KMS-11 (cell line): ENCODE data around the gene ALX3.
A peak's percentile ranks its signal among the peaks of the same experiment; 100 is the strongest.

Experiments
- H2AFZ ChIP-seq: fragments of 200-600 bp; sonication (generic); 2 replicates; pipeline ENCODE4 v1.6.1; 2016; ENCODE audit warnings: antibody characterized with exemption, mixed run types, low read depth
- H3K27ac ChIP-seq: fragments of 200-600 bp; sonication (generic); 2 replicates; pipeline ENCODE4 v1.6.1; 2016; ENCODE audit warnings: mild to moderate bottlenecking, mixed run types
- H3K27me3 ChIP-seq: fragments of 200-600 bp; sonication (generic); 2 replicates; pipeline ENCODE4 v1.6.1; 2017; ENCODE audit warnings: mild to moderate bottlenecking, low read depth, mixed run types, moderate library complexity; ENCODE audit not compliant: insufficient read depth
- H3K36me3 ChIP-seq: fragments of 200-600 bp; sonication (generic); 2 replicates; pipeline ENCODE4 v1.6.1; 2017; ENCODE audit warnings: mild to moderate bottlenecking, mixed run types; ENCODE audit not compliant: insufficient read depth
- H3K4me1 ChIP-seq: fragments of 200-600 bp; sonication (generic); 2 replicates; pipeline ENCODE4 v1.6.1; 2016; ENCODE audit warnings: mild to moderate bottlenecking, low read depth, mixed run types; ENCODE audit not compliant: poor library complexity, severe bottlenecking
- H3K4me2 ChIP-seq: fragments of 200-600 bp; sonication (generic); 2 replicates; pipeline ENCODE4 v1.7.0; 2016; ENCODE audit warnings: mild to moderate bottlenecking, mixed run types
- H3K4me3 ChIP-seq: fragments of 200-600 bp; sonication (generic); IDR thresholded peaks from 2 replicates; pipeline ENCODE4 v1.6.1; 2017; ENCODE audit warnings: low read depth, low read length, mixed read lengths; ENCODE audit not compliant: insufficient read depth
- H3K79me2 ChIP-seq: fragments of 200-600 bp; sonication (generic); 2 replicates; pipeline ENCODE4 v1.6.1; 2016; ENCODE audit warnings: low read depth, mixed run types; ENCODE audit not compliant: insufficient read depth
- H3K9ac ChIP-seq: fragments of 200-600 bp; sonication (generic); 2 replicates; pipeline ENCODE4 v1.6.1; 2016; ENCODE audit warnings: mild to moderate bottlenecking, mixed run types
- H4K20me1 ChIP-seq: fragments of 200-600 bp; sonication (generic); 2 replicates; pipeline ENCODE4 v1.6.1; 2016; ENCODE audit warnings: mild to moderate bottlenecking, mixed run types; ENCODE audit not compliant: insufficient read depth
- TF ChIP-seq, protein P1 (sequence below): fragments of 200-600 bp; sonication (generic); conservative IDR thresholded peaks from 2 replicates; pipeline ENCODE4 v1.6.1; 2017; ENCODE audit warnings: low read depth, mild to moderate bottlenecking, antibody characterized with exemption, low read length, moderate library complexity, mixed read lengths

Gene ALX3

DNA sequence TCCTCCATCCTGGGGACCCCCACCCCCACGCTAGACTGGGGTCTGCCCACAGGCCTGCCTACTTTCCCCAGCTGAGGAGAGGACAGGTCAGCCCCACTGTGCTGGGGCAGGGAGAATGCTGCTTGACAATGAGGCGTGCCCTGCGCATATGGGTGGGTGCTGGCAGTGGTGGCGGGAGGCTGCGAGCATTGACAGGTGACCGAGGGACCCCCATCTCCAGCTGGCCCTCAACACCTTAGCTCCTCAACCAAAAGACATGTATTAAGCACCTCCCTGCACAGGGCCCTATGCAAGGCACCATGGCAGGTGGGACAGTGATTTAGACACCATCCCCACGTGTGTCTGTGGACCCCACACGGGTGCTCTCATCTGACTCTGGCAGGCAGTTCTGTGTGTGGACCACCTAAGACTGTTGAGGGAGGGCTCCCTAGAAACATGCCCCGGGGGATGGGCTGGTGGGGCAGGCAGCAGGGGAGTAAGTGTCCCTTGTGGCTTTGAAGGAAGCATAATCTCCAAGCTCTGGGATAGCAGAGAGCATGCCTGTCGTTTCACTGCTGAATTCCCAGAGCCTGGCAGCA lies 18.4 kb upstream of the ALX3 start:
- H3K27me3 ChIP-seq: peaks cover 18% of the 10 kb centered on the region; the same call in 1 of the 2 replicates

DNA sequence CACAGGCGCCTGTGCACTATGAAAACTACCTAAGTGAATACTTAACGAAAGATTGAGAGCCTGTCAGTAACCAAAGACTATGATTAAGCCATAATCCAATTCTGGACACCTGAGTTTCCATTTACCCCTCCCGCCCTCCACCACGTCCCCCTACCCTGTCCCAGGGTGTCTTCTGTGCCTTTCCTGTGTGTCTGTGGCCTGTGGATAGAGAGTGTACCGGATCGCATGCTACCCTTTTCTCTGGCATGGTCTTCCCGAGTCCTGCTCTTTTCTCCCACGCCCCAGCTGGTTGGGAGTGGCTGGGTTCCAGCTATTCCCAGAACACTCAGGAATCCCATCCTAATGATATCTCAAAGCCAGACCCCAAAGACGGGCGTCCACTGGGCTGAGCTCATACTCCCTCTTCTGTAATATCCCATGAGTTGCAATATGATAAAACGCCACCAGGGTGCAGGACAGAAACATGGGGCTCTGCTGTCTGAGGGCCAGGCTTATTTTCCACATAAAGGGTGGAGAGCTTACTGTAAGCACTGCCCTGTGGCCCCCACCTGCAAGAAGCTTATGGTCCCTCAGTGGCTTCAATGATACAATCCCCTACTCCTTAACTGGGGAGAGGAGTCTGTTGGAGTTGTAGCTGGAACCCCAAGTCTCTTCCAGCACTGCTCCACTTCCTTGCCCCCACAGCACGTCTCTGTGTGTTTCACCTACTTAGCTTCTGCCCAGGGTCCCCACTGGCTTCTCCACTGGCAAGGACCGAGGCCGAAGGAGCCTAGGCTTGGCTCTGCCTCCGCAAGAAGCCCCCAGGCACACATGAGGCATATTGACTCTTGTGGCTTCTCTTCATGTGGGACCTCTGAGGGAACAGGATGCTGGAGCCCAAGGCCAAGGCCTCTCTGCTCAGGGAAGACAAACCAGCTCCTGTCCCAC lies 17.6 kb upstream of the ALX3 start:
- Histone ChIP-seq H3K79me2 (no peaks in the 10 kb centered on the region), H3K27ac (no peak overlapping the region), H3K36me3 (no peaks in the 10 kb centered on the region), H4K20me1 (no peaks in the 10 kb centered on the region), H3K27me3 (peaks cover 18% of the 10 kb centered on the region; the same call in 1 of the 2 replicates), H3K4me2 (no peak overlapping the region), H3K4me3 (no peak overlapping the region), H3K9ac (no peak overlapping the region), H3K4me1 (no peaks in the 10 kb centered on the region), H2AFZ (peak overlapping the region; percentile 18)
- TF ChIP-seq, protein P1, sequence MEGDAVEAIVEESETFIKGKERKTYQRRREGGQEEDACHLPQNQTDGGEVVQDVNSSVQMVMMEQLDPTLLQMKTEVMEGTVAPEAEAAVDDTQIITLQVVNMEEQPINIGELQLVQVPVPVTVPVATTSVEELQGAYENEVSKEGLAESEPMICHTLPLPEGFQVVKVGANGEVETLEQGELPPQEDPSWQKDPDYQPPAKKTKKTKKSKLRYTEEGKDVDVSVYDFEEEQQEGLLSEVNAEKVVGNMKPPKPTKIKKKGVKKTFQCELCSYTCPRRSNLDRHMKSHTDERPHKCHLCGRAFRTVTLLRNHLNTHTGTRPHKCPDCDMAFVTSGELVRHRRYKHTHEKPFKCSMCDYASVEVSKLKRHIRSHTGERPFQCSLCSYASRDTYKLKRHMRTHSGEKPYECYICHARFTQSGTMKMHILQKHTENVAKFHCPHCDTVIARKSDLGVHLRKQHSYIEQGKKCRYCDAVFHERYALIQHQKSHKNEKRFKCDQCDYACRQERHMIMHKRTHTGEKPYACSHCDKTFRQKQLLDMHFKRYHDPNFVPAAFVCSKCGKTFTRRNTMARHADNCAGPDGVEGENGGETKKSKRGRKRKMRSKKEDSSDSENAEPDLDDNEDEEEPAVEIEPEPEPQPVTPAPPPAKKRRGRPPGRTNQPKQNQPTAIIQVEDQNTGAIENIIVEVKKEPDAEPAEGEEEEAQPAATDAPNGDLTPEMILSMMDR: peak; percentile 96

More for the DNA sequence above, 18.4 kb upstream of the ALX3 start:
- Histone ChIP-seq H3K4me3 (no peak overlapping the region), H3K27ac (no peak overlapping the region), H3K4me1 (no peaks in the 10 kb centered on the region), H4K20me1 (no peaks in the 10 kb centered on the region), H3K4me2 (no peak overlapping the region), H3K79me2 (no peaks in the 10 kb centered on the region), H3K9ac (no peak overlapping the region), H2AFZ (peak overlapping the region; percentile 18), H3K36me3 (no peaks in the 10 kb centered on the region)
- TF ChIP-seq, protein P1: no peak

DNA sequence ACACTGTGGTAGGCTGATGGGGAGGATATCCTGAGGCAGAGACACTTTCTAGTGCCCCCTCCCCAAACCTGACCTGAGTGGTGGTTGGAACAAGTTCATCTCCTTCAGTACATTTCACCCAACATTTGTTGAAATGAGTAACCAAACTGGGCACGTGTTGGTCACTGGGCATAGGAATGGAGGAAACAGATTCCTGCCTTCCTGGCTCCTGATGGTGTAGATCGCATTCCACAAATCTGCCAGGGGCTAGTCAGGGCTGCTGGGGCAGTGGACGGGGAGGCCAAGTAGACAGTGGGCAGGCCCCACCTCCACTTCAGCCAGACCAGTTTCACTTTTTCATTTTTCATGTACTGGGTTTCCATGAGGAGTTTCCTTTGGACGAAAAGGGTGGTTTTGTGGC lies 16.5 kb upstream of the ALX3 start:
- Histone ChIP-seq H3K27ac (no peak overlapping the region), H3K4me2 (no peak overlapping the region), H3K79me2 (no peaks in the 10 kb centered on the region), H4K20me1 (no peaks in the 10 kb centered on the region), H3K36me3 (no peaks in the 10 kb centered on the region), H3K27me3 (peaks cover 18% of the 10 kb centered on the region; the same call in 1 of the 2 replicates), H2AFZ (no peak overlapping the region), H3K4me3 (no peak overlapping the region), H3K4me1 (no peaks in the 10 kb centered on the region), H3K9ac (no peak overlapping the region)
- TF ChIP-seq, protein P1: no peak

DNA sequence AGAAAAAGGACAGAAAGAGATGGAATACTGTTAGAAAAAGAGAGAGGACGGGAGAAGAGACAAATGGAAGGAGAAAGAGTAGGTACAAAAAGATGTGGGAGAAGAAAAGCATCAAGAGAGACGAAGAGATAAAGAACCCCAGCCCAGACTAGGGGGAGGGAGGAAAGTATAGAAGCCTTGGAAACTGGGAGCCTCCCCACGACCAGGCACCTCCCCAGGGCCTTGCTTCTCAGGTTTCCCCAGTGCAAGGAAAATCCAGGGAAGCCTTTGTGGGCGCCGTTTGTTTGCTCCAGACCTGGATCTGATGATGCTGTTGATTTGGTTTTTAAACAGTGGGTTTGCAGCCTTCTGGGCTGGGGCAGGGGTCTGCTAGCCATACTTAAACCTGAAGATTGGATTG lies 15.2 kb upstream of the ALX3 start:
- Histone ChIP-seq H2AFZ (no peak overlapping the region), H3K4me2 (no peak overlapping the region), H3K4me1 (no peaks in the 10 kb centered on the region), H3K36me3 (no peaks in the 10 kb centered on the region), H3K9ac (no peak overlapping the region), H3K27me3 (peaks cover 18% of the 10 kb centered on the region; the same call in 1 of the 2 replicates), H3K79me2 (no peaks in the 10 kb centered on the region), H3K4me3 (no peak overlapping the region), H3K27ac (no peak overlapping the region), H4K20me1 (no peaks in the 10 kb centered on the region)
- TF ChIP-seq, protein P1: no peak
